Ovary (tissue), 3 donors: Measurements from ENCODE around the gene ZNF184.

Source experiments
- CTCF ChIP-seq, 3 donors: fragments of 450-650 bp in 2 of 3; fragments of 200-600 bp in 1 of 3; IDR thresholded peaks; one replicate each; pipeline versions ENCODE4 v1.5.1 to v1.8.0; 2016 to 2022; ENCODE audit warnings: antibody characterized with exemption in 3 of 3, mild to moderate bottlenecking in 1 of 3
- EP300 ChIP-seq: sonication (generic); formaldehyde crosslinking; IDR thresholded peaks from one replicate; pipeline ENCODE4 v1.6.1; 2017; ENCODE audit warnings: antibody characterized with exemption
- POLR2A ChIP-seq: fragments of 450-650 bp; IDR thresholded peaks from one replicate; pipeline ENCODE4 v1.6.1; 2017; ENCODE audit warnings: antibody characterized with exemption, mild to moderate bottlenecking, moderate library complexity
- donor health status: DM: no; HTN: no; CAD: no.

DNA sequence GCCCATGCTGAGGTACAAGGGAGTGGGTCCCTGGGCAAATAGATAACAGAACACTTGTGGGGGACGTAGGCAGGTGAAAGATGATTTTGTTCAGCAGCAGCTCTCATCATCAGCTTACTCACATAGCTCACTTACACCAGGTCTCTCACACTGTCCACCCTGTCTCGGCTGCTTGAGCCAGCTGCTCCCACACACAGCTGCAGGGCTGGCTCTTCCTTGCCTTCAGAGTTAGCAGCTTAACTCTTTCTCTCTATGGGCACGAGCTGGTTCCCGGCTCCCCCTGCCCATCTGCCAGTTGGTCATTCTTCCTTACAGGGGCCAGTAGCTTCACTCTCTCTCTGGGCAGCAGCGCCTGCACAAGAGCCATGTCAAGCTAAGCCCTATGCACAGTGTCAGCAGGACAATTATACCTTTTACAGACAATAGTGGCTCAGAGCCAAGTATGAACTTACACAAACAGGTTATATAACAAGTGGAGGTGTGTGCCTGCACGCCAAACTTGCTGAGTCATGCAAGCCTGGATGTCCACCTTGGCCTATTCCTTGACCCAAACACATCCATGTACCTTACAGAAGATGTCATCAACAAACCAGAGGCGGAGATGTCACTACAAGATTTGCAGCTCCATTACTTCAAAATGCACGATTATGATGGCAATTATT is 65.6 kb downstream of the ZNF184 start:
- no peak for TF ChIP-seq CTCF (IDR thresholded peaks at IDR 0.05)
- no peak for TF ChIP-seq POLR2A
- TF ChIP-seq EP300 = no peak
